GM21515 (cell line): ENCODE data around the gene GPNMB.
"Not testable (repeated sequence)": the region's sequence is repeated elsewhere in the genome, so short reads cannot be mapped to it uniquely, and the experiment has no call there.

ENCODE experiments used
- ATAC-seq: cut with Tn5 transposase; IDR thresholded peaks from one replicate; pipeline ENCODE4 v1.9.1; 2021; ENCODE audit not compliant: unreplicated experiment

Gene GPNMB

DNA sequence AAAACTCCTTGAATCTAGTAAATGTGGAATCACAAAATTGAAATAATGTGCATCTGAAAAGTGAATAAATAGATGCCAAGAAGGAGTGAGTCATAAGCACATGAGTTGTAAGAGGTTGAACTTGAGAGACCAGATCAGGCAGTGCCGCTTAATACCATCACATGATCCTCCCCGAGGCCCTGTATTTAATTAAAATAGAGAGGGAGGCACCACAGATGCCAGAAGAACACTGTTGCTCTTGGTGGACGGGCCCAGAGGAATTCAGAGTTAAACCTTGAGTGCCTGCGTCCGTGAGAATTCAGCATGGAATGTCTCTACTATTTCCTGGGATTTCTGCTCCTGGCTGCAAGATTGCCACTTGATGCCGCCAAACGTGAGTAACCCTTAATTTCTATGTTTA is at the start of gene GPNMB:
TSS of gene GPNMB (plus strand) at position 221 of the 400 bp plus-strand sequence. CDS start at position 304, 83 bp downstream.
- ATAC-seq: no peak

DNA sequence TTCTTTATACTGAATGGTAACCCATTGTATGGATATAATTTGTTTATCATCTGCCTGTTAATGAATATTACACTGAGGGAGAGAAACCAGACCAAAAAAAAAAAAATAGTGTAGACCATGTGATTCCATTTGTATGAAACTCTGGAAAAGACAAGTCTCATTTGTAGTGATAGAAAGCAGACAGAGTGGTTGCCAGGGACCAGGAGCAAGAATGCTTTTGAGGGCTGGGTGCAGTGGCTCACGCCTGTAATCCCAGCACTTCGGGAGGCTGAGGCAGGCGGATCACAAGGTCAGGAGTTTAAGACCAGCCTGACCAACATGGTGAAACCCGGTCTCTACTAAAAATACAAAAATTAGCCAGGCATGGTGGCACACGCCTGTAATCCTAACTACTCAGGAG is 48.8 kb upstream of the GPNMB start:
- ATAC-seq: not testable (repeated sequence)

- no peak for ATAC-seq
These were observed 46.2 kb upstream of the GPNMB start for GRCh38 chr7:23200331-23200730.

- ATAC-seq: no peak
These were observed 42.3 kb upstream of the GPNMB start for GRCh38 chr7:23204241-23204640.

DNA sequence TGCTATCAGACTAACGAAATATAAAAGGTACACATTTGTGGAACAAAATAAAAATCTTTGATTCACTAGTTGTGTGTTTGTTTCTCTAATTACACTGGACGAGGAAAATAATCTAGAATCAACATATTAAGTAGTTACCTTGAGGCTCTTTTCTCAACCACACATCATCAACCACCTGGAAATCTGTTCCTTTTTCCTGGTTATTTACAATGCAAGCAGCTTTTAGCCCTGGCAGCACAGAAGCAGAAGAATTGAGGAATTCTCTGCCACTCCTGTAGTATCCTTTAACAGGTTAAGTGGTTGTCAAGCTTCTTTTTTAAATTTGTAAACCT is 41.0 kb upstream of the GPNMB start:
- no peak for ATAC-seq

- no peak for ATAC-seq
These were observed 40.4 kb upstream of the GPNMB start for GRCh38 chr7:23205909-23206767.

GRCh38 chr7:23207021-23207420 is 39.6 kb upstream of the GPNMB start:
- no peak for ATAC-seq

GRCh38 chr7:23207884-23208283 is 38.7 kb upstream of the GPNMB start:
- ATAC-seq: no peak

GRCh38 chr7:23208316-23208715 is 38.3 kb upstream of the GPNMB start:
- no peak for ATAC-seq

DNA sequence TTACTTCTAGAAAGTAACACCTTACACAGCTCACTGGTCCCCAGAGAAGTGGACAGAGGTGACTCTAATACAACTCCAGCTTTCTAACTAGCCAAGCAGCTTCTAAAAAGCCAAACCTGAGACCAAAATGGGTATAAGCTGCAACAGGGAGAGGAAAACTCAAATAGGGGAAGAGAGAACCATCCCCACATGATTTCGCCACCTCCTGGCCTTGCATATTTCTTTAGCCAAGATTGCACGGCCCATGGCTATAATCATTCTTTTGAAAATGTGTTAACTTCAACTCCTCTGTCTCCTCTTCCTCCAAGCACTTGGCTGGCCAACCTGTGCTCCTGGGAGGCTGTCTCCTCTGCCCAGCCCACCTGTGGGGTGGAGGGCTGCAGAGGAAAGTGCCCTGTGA is 36.1 kb upstream of the GPNMB start:
- ATAC-seq: no peak

DNA sequence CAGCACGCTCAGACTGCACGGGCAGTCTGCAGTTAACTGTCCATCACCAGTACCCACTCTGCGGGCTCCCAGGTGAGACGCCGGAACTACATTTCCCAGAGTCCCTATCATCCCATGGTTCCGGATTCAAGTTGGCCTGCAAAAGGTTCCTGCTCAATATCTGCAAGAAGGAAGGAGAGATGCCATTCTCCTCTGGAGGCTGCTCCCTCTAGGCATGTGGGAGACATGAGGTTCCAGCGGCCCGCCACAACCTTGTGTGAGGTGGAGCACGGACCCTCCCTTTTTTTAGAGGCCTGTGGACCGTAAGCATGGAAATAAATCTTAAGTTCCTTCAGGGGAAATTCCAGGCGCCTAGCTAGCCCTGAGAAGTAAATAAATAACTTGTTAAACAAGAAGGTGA is 35.0 kb upstream of the GPNMB start:
- ATAC-seq: no peak

DNA sequence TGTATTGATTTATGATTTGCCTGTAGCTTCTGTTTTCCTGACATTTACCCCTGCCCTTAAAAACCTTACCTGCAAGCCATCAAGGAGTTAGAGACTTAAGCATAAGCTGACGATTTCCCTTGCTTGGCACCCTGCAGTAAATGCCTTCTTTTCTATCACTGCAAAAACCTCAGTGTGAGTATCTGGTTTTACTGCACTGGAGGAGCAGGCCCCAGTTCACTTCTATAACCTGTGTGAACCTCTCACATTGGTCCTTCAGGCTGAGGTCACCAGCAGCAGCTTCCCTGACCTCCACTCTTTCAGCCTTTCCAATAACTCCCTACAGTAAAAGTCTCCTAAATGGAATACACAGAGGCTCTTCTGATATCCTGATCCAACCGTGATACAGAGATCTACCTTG is 34.2 kb upstream of the GPNMB start:
- no peak for ATAC-seq

DNA sequence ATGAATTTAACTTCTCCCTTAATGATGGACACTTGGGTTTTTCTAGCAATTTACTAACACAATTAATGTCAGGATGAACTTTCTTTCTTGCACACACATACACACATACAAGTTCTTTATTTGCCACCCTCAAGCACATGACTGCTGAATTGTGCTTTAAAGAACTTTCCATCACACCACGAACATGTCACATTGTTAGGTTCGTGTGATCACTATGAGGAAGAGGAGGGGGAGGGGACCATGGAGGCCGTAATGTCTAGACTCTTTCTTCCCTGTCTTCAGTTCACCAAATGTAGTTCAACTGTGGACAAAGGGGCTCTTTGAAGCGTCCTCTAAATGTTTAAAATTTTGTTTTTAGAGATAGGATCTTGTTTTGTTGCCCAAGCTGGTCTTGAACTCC is 33.7 kb upstream of the GPNMB start:
- ATAC-seq: no peak

GRCh38 chr7:23213755-23214154 is 32.8 kb upstream of the GPNMB start:
- no peak for ATAC-seq

GRCh38 chr7:23214423-23214822 is 32.2 kb upstream of the GPNMB start:
- ATAC-seq: no peak

GRCh38 chr7:23214938-23215337 is 31.6 kb upstream of the GPNMB start:
- ATAC-seq: no peak

- ATAC-seq: no peak
These were observed 30.6 kb upstream of the GPNMB start for GRCh38 chr7:23216021-23216420.

- no peak for ATAC-seq
These were observed 28.4 kb upstream of the GPNMB start for GRCh38 chr7:23218196-23218595.

DNA sequence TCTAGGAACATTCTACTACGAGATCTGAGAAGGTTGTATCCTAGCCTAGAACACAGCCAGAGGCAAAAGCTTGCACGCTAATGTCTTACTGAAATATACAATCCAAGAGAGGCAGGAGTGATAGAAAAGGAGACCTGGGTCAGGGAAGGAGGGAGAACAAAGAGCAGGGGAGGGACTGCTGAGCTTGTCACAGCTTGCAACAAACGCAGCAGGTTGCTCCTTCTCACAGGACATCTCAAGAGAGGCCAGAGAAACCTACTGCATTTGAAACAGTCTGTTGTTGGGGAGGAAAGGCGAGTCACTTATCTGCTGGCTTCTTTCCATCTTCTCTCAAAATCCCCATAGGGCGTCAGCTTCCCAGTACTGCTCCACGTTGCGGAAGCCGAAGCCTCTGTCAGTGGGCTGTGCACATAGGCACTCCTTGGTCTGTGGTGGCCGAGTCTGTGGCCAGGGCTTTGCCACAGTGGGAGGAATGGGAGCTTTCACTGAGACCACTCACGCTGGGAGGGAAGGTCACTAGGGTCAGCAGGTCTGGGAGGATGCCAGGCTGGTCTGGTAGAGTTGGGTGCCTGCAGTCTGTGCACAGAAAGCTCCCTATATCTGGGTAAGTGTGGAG is 25.8 kb upstream of the GPNMB start:
- no peak for ATAC-seq

DNA sequence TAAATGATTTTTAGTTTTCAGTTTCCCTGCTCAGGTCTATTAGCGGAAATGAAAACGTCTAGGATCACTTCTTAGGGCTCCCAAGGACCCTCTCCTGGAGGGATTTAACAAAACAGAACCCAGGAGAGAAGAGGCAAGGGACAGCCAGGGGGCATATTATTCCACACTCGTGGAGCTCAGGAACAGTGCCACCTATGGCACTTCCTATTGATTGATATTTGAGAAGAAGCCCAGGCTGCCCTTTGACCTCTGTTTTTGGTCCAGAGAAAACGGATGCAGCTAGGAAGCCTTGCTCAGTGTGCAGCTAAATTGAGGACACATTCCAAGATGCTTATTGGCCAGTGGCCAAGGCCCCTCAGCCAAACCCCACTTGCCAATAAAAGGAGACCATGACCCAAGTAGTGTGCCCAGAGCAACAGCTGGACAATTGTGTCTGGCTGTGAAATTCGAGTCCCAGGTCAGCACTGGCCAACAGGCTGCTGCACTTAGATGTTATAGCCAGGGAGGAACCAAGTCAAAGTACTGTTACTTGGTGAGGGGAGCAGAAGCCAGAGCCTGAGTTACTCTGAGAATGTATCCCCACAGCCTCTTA is 24.0 kb upstream of the GPNMB start:
- ATAC-seq: no peak

DNA sequence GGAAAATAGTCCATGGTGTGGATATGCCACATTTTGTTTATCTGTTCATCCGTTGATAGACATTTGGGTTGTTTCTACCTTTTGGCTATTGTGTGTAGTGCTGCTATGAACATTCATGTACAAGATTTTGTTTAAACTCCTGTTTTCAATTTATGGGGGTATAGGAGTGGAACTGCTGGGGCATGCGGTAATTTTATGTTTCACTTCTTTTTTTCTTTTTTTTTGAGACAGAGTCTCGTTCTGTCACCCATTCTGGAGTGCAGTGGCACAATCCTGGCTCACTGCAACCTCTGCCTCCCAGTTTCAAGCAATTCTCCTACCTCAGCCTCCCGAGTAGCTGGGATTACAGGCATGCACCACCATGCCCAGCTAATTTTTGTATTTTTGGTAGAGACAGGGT is 22.2 kb upstream of the GPNMB start:
- not testable (repeated sequence) for ATAC-seq

- ATAC-seq: no peak
These were observed 19.6 kb upstream of the GPNMB start for GRCh38 chr7:23226844-23227450.
